ENCODE data around the gene SLC1A7.
"Not testable (repeated sequence)": the region's sequence is repeated elsewhere in the genome, so short reads cannot be mapped to it uniquely, and the experiment has no call there.

Gene SLC1A7

DNA sequence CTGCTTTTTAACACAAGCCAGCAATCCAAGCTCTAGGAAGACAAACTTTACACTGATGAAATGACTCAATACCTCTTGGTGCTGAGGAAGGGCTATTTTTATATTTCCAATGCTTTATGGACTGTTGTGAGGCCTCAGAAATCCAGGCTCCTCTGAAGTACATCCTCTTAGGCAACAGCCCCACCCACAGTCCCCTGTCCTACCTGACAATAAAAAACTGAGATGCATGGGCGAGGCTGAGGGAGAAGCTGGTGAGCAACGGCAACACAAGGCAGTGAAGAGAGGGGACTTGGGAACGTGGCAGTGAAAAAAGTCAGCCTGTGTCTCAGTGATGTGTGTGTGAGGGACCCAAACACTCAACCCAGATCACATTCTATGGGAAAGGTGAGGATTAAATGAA, 44.1 kb upstream of the SLC1A7 start:
- no peak for TF ChIP-seq MYC (IDR thresholded peaks at IDR 0.05; ENCODE audit: low read depth, low read length)
- TF ChIP-seq CTCF (IDR thresholded peaks at IDR 0.05; ENCODE audit: low read depth, low read length), result no peak
- no peak for TF ChIP-seq MAX (IDR thresholded peaks at IDR 0.05; ENCODE audit: low read depth, low read length)
- TF ChIP-seq POLR2A (IDR thresholded peaks at IDR 0.05; ENCODE audit: extremely low read depth, insufficient read length), result no peak
- no peak overlapping the region for H3K4me3 ChIP-seq (ENCODE audit: low read depth, low read length)
- no peak for DNase-seq (ENCODE audit: low read depth)

DNA sequence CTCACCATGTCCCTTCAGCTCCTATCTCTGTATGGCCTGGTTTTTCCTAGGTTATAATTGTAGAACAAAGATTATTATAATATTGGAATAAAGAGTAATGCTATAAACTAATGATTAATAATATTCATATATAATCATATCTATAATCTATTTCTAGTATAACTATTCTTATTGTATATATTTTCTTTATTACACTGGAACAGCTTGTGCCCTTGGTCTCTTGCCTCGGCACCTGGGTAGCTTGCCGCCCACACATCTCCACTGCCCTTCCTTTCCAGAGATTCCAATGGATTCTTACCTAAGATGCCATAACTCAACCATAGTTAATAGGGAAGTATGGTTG, 43.5 kb upstream of the SLC1A7 start:
- not testable (repeated sequence) for DNase-seq (ENCODE audit: low read depth); H3K4me3 ChIP-seq (ENCODE audit: low read depth, low read length)

DNA sequence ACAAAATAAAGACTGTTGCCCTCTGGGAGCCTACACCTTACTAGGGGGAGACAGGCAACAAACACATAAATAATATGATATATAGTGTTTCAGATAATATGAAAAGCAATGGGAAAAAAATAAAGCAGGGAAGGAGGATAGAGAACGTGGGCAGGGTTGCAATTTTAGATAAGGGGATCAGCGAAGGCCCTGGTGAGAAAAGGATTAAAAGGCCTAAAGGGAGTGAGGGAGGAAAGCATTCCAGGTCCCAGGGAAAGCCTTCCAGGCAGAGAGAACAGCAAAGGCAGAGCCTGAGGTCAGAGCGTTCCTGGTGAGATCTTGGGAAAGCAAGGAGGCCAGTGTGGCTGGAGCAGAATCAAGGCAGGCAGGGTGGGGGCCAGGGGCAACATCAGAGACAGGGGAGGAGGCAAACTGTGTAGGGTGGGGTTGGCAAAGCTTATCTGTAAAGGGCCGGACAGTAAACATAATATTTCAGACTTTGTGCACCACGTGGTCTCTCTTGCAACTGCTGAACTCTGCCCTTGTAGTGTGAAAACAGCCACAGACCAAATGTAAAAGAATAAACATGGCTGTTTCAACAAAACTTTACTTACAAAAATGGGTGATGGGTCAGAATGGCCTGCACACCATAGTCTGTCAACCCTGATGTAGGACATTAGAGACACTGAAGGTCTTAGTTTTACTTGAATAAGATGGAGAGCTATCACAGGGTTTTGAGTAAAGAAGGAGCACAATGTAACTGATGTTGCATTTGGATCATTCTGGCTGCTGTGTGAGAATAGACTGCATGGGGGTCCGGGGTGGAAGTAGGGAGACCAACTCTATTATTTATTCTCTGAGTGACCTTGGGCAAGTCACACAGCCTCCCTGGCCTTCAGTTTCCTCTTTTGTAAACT, 40.9 kb upstream of the SLC1A7 start:
- DNase-seq (ENCODE audit: low read depth), result no peak
- TF ChIP-seq MAX (IDR thresholded peaks at IDR 0.05; ENCODE audit: low read depth, low read length), result no peak
- no peak for TF ChIP-seq POLR2A (IDR thresholded peaks at IDR 0.05; ENCODE audit: extremely low read depth, insufficient read length)
- TF ChIP-seq MYC (IDR thresholded peaks at IDR 0.05; ENCODE audit: low read depth, low read length), result no peak
- TF ChIP-seq CTCF (IDR thresholded peaks at IDR 0.05; ENCODE audit: low read depth, low read length), result no peak
- no peak overlapping the region for H3K4me3 ChIP-seq (ENCODE audit: low read depth, low read length)

DNA sequence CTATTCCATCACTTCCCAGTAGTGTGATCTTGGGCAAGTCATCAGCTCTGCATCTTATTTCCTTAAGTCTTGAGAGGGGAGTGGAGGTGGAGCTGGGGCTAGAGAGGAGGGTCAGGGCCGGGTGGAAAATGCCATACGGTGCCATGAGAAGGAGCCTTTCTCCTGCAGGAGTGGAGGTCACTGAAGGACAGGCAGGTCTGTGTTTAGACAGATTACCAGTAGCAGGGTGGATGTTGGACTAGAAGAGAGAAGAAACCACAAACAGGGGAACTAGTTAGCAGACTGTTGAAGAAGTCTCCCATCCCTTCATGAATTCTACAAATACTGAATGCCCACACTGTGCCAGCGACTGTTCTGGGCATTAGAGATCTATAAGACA, 40.3 kb upstream of the SLC1A7 start:
- no peak overlapping the region for H3K4me3 ChIP-seq (ENCODE audit: low read depth, low read length)
- no peak for TF ChIP-seq MAX (IDR thresholded peaks at IDR 0.05; ENCODE audit: low read depth, low read length)
- TF ChIP-seq MYC (IDR thresholded peaks at IDR 0.05; ENCODE audit: low read depth, low read length), result no peak
- no peak for TF ChIP-seq CTCF (IDR thresholded peaks at IDR 0.05; ENCODE audit: low read depth, low read length)
- TF ChIP-seq POLR2A (IDR thresholded peaks at IDR 0.05; ENCODE audit: extremely low read depth, insufficient read length), result no peak
- no peak for DNase-seq (ENCODE audit: low read depth)

GRCh38 chr1:53182111-53182593, 39.7 kb upstream of the SLC1A7 start:
- TF ChIP-seq MAX (IDR thresholded peaks at IDR 0.05; ENCODE audit: low read depth, low read length), result no peak
- TF ChIP-seq MYC (IDR thresholded peaks at IDR 0.05; ENCODE audit: low read depth, low read length), result no peak
- peak; percentile 79 for TF ChIP-seq CTCF (IDR thresholded peaks at IDR 0.05; ENCODE audit: low read depth, low read length)
- DNase-seq (ENCODE audit: low read depth), result peak; percentile 77
- H3K4me3 ChIP-seq (ENCODE audit: low read depth, low read length), result no peak overlapping the region

DNA sequence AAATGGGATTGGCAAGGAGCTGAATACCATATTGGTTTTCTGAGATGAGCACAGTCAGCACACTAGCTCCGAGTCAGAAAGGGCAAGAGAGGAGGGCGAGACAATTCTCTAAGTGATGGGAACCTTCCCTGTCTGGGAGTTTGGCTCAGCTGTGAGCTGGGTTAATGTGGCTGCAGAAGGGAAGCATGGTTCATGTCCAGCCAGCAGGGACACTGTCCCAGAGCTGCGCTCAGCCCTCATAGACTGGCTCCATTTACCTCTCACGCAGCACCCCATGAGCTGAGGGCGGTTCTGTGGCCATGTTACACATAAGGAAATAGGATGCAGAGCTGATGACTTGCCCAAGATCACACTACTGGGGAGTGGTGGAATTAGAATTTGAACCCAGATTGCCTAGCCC, 38.5 kb upstream of the SLC1A7 start:
- no peak for DNase-seq (ENCODE audit: low read depth)
- TF ChIP-seq POLR2A (IDR thresholded peaks at IDR 0.05; ENCODE audit: extremely low read depth, insufficient read length) (no peak), CTCF (IDR thresholded peaks at IDR 0.05; ENCODE audit: low read depth, low read length) (no peak), MYC (IDR thresholded peaks at IDR 0.05; ENCODE audit: low read depth, low read length) (no peak), MAX (IDR thresholded peaks at IDR 0.05; ENCODE audit: low read depth, low read length) (no peak)
- H3K4me3 ChIP-seq (ENCODE audit: low read depth, low read length), result no peak overlapping the region

Measured in NB4 (cell line).